ENCODE data around the gene MCM3. TPM values are rescaled to one million over a fixed set of nuclear protein-coding genes. Genes with fewer than 3 reads are reported as not detected.

MCM3 gene
- total RNA-seq, 1 experiment from 2014 or later: 191 TPM

DNA sequence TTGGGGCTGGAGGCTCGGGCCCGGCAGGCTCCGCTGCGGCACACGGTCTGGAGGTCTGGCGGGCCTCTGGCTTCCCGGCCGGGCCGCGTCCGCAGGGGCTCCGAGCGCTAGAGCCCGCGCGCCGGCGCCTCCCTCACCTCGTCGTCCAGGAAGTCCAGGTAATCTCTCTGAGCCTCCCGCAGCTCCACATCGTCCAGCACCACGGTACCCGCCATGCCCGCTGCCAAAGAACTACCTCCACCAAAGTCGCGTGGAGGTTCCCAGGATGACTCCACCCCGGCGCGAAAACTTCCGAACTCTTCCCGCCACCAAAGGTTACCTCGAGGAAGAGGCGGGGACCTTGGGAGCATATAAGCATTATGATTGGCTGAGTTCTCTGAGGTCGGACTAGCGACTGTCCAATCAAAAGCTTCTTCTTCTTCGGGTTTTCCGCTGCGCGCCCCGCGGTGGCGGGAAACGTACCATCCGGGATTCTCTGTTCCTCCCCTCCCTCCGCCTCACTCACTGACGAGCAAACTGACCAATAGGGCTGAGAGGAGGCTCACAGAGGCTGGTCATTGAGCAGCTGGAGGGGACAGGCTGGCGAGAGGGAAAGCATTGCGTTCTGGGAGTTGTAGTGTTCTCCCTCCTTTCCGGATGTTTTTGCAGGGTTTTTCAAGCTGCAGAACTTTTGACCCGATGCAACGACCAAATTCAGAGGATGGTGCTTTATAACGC, at the start of gene MCM3 (continued):
- peak; percentile 99 for TF ChIP-seq SP1 (IDR thresholded peaks at IDR 0.05; ENCODE audit: low read depth)
- no peak for TF ChIP-seq JUND (IDR thresholded peaks at IDR 0.05)
- 0 out of 2 replicates have a peak, but pooled peaks have one; percentile 19 for TF ChIP-seq SRF (IDR thresholded peaks at IDR 0.05; ENCODE audit: low read depth)
- no peak for TF ChIP-seq TCF7L2 (IDR thresholded peaks at IDR 0.05; ENCODE audit: borderline replicate concordance, extremely low read depth, insufficient read depth, insufficient read length)
- TF ChIP-seq POLR2AphosphoS5 (IDR thresholded peaks at IDR 0.05; ENCODE audit: low read depth, low read length): peak; percentile 66
- TF ChIP-seq YY1 (IDR thresholded peaks at IDR 0.05; ENCODE audit: extremely low read depth, insufficient replicate concordance, low read depth, low read length): no peak

DNA sequence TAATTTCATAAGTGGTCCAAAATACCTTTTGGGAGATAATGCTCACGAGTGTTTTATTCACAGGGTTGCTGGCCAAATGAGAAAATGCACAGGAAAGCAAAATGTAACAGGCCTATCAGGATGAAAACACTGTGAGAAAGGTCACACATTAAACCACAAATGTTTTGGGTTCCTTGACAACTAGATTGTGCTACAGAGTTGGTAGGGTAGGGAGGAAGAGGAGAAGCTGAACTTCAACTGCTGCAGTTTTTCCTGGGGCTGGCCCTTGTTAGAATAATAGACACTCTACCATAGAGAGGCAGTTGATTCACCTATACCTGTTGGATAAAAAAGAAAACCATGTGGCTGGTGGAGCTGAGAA, 49.3 kb upstream of the MCM3 start:
- Histone ChIP-seq H3K4me3 (replicated peaks in 1 of 2; ENCODE audit: low read depth in 1 of 2, low read length in 2 of 2) (no peak overlapping the region), H3K79me2 (ENCODE audit: insufficient read depth, low read length) (no peaks in the 10 kb centered on the region), H3K4me2 (ENCODE audit: low read length) (peak overlapping the region; percentile 27), H3K36me3 (ENCODE audit: control insufficient read depth in 1 of 2, insufficient read depth in 2 of 2, low read length in 2 of 2) (no peaks in the 10 kb centered on the region), H3K27me3 (ENCODE audit: insufficient read depth, low read length) (no peaks in the 10 kb centered on the region), H2AFZ (ENCODE audit: low read depth, low read length, poor library complexity, severe bottlenecking) (no peak overlapping the region), H3K9me3 (ENCODE audit: control insufficient read depth in 1 of 2, insufficient read depth in 1 of 2, low read depth in 1 of 2, low read length in 2 of 2) (no peaks in the 10 kb centered on the region), H3K27ac (ENCODE audit: low read depth, low read length) (no peak overlapping the region), H3K9ac (ENCODE audit: low read length) (no peak overlapping the region), H4K20me1 (ENCODE audit: insufficient read depth) (no peaks in the 10 kb centered on the region), H3K4me1 (ENCODE audit: control insufficient read depth in 1 of 2, insufficient read depth in 2 of 2, low read length in 2 of 2) (peaks cover 0 to 8% of the 10 kb centered on the region in 2 experiments; a peak in 2 of 4 replicates), H3K9me2 (ENCODE audit: insufficient read depth) (no peaks in the 10 kb centered on the region)
- ATAC-seq: peak; percentile 49; the same call in 1 of the 2 replicates
- CTCF ChIA-PET: no interaction called here
- BruUV-seq (replicated peaks): no TSS peak
- RAD21 ChIA-PET (ENCODE audit: low non-redundant PET in 1 of 2, low total read pairs in 2 of 2, uncharacterized antibody in 2 of 2, unreplicated experiment in 2 of 2): no interaction called here
- TF ChIP-seq POLR2A (IDR thresholded peaks at IDR 0.05; ENCODE audit: borderline replicate concordance, extremely low read depth, insufficient read depth, insufficient read length) (no peak), JUND (IDR thresholded peaks at IDR 0.05) (no peak)
- intact Hi-C loops (cut with micrococcal nuclease): no loop called here
- POLR2A ChIA-PET: interaction anchor here (1.3 kb wide), 1 partner anchor 28 kb away, joined by 3 read pairs; the partner anchor contains the start of gene PAQR8
- DNase-seq (ENCODE audit: low read depth, low spot score): no peak
